Spleen (tissue), 7 donors: ENCODE measurements around the gene DPH5.

Source experiments
- POLR2A ChIP-seq, 3 donors: fragments of 450-650 bp; IDR thresholded peaks; one replicate each; pipeline ENCODE4 v1.5.1; 2017; ENCODE audit warnings: antibody characterized with exemption in 3 of 3, mild to moderate bottlenecking in 1 of 3
- POLR2AphosphoS5 ChIP-seq, 3 donors: sonication (generic); formaldehyde crosslinking; IDR thresholded peaks; one replicate each; pipeline ENCODE4 v1.5.1; 2017; ENCODE audit warnings: antibody characterized with exemption in 3 of 3
- TF ChIP-seq, protein P1 (sequence below), 11 experiments: fragments of 200-600 bp in 7 of 11; fragments of 450-650 bp in 4 of 11; sonication (generic) in 4 of 11; IDR thresholded peaks in 8 of 11; conservative IDR thresholded peaks in 3 of 11; 1 replicate in 7 of 11; 2 replicates in 4 of 11; pipeline versions ENCODE4 v1.4.0 to v1.8.0; 2016 to 2021; ENCODE audit warnings: antibody characterized with exemption in 11 of 11, inconsistent platforms in 4 of 11, mild to moderate bottlenecking in 1 of 11
- donor health status: DM: no; HTN: no; CAD: no; lungs with moderate emphysema.
- donor health status: DM: no; HTN: no; CAD: no.
- donor health status: DM: no; HTN: no; CAD: no.

DNA sequence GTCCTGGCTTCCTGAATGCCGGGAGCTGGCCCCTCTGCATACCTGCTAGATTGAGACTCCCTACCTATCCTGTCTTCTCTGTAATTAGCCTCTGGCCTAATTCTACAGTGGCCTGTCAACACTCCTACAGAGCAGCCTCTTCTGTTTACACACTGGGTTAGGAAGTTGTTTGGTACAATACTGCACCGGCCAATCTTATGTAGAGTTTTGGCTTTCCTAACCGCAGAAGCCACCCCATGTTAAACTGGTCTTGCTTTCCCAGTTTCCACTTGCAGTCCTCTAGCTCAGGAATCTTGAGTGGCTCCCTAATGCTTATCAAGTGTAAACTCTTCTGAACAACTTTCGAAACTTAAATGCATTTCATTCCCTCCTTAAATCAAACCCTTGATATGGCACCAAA is 42.8 kb downstream of the DPH5 start:
- TF ChIP-seq, protein P1, sequence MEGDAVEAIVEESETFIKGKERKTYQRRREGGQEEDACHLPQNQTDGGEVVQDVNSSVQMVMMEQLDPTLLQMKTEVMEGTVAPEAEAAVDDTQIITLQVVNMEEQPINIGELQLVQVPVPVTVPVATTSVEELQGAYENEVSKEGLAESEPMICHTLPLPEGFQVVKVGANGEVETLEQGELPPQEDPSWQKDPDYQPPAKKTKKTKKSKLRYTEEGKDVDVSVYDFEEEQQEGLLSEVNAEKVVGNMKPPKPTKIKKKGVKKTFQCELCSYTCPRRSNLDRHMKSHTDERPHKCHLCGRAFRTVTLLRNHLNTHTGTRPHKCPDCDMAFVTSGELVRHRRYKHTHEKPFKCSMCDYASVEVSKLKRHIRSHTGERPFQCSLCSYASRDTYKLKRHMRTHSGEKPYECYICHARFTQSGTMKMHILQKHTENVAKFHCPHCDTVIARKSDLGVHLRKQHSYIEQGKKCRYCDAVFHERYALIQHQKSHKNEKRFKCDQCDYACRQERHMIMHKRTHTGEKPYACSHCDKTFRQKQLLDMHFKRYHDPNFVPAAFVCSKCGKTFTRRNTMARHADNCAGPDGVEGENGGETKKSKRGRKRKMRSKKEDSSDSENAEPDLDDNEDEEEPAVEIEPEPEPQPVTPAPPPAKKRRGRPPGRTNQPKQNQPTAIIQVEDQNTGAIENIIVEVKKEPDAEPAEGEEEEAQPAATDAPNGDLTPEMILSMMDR (IDR thresholded peaks at IDR 0.05 in 8 of 11, conservative IDR thresholded peaks at IDR 0.05 in 3 of 11) = no peak
- no peak for TF ChIP-seq POLR2AphosphoS5 (IDR thresholded peaks at IDR 0.05)
- TF ChIP-seq POLR2A (IDR thresholded peaks at IDR 0.05) = no peak
